A172 (cell line): ENCODE results near the gene LRRC74B. TPM values are rescaled to one million over a fixed set of nuclear protein-coding genes. Genes with fewer than 3 reads are reported as not detected.
"Not testable (repeated sequence)": the region's sequence is repeated elsewhere in the genome, so short reads cannot be mapped to it uniquely, and the experiment has no call there.

Source experiments
- DNase-seq: peaks from one replicate; pipeline ENCODE4 v3.0.0-alpha.2; 2015; ENCODE audit warnings: low spot score
- total RNA-seq: library from RNA; depleted of rRNA; stranded (reverse); fragments of >200 nt; shearing (Covaris generic); gene quantifications from 2 replicates; pipeline ENCODE4 v1.2.3, GENCODE V29; 2014

Gene LRRC74B
- total RNA-seq, 1 experiment from 2014 or later, result not detected

DNA sequence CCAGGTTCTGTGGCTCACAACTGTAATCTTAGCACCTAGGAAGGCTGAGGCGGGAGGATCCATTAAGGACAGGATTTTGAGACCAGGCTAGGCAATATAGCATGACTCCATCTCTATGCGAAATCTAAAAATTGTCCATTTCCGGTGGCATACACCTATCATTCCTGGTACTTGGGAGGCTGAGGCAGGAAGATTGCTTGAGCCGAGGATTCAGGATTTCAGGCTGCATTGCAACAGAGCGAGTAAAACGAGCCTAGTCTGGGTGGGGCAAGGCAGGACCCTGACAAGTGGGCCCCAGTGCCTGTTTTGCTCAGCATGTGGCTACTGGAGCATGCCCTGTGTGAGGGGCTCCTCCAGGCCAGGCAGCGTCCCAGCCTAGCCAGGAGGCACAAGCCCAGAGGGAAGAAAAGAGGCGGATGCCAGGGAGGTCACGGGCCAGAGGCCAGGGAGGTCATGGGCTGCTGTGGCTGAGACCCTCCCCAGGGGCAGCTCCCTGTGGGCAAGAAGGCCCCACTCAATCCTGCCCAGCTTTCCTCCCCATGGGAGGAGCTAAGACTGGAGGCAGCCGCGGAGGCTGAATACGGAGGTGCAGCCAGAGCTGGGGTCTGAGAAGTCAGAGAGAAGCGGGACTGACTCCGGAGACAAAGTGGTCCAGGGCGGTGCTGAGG, 8.4 kb downstream of the LRRC74B start:
- DNase-seq, result no peak

DNA sequence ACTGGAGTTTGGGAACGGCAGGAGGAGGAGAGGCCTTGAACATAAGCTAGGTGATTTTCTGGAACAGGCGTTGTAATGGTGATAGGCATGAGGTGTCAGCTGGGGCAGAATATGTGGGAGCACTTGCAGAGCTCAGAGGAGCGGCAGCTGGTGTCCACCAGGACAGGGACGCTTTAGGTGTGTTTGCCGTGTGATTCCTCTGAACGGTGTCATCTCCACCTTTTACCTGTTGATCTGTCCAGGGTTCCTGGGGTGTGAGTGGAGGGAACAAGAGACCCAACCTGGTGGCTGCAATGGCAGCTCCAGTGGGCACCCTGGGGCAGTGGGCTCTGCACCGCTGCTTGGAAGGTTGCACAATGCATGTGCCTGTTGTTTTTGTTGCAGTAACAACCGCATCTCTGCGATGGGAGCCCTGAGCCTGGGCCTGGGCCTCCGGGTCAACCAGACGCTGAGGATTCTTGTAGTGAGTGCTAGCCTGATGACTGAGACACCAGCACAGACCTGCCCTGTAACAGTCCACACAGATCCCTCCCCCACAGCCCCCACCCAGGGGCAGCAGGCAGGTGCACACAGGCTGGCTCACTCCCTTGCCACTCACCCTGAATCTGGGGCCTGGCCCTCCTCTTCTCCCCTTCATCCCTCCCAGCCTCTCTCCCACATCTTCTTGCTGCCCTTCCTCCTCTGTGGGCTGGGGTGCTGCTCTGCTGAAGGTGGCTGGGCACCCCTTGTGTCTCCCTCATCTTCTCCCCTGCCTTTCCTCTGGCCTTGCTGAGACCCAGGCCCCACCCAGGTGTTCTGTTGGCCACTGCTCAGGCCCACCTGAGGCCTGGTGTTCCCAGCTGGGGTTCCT, 9.2 kb downstream of the LRRC74B start:
- no peak for DNase-seq

DNA sequence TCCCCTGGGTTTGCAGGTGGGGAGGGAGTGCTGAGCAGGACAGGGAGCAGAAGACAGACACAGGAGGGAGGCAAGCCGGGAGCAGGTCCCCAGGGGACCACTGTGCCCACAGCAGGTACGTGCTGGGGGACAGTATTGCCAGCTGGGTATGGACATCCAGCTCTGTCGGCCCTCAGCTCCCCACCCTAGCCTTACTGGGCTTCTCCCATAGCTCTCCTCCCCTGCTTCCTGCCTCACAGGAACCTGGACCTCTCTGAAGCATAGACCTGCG, 9.8 kb downstream of the LRRC74B start:
- DNase-seq, result no peak

DNA sequence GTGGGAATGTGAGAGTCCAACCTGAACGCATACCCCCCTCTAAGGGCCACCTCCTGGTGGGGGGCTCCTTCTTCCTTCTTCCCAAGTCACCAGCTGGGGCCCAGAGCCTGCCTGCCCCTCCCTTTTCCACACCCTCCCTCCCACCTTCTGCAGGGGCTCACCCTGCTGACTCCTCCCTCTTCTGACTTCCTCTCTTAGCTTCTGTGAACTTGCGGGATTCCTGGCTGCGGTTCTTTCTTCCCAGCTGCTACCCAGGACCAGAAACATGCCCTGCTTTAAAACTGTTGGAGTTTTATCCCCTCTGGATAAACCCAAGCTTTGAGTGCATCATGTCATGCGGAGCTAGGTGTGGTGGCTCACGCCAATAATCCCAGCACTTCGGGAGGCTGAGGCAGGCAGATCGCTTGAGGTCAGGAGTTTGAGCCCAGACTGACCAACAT, 10.2 kb downstream of the LRRC74B start:
- DNase-seq, result no peak

DNA sequence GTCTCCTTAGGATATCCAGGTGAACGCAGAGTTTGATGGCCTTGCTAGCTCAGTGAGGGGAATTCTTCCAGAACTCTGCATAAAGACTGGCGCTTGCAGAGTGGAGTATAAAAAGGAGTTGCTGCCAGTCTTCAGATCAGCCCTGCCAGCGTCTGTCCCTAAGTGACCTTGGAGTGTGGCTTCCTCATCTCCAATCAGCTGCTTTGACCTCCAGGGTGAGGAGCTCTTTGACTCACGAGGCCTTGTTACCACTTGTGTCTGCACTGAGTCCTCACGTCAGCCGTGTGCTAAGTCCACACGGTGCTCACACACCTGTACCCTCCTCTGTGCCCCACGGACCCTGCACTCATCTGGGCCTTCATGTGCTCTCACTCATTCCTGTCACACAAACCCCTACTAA, 14.6 kb downstream of the LRRC74B start:
- DNase-seq, result not testable (repeated sequence)

DNA sequence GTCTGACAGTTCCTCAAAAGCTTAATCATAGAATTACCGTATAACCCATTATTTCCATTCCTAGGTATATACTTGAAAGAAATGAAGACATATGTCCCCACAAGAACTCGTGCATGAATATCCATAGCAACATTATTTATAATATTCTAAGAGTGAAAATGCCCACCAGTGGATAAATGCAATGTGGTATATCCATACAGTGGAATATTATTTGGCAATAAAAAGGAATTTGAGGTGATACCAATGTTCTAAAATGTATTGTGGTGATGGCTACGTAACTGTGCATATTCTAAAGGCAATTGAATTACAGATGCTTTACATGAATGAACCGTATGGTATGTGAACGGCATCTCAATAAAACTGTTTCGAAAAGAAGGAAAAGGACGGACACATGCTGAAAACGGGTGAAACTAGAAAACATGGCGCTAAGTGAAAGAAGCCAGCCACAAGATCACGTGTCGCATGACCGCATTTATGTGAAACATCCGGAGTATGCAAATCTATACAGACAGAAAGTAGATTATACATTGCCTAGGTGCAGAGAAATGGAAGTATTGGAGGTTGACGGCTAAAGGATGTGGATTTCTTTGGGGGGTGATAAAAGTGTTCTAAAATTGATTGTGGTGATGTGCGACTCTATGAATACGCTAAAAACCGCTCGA, 16.0 kb downstream of the LRRC74B start:
- not testable (repeated sequence) for DNase-seq

DNA sequence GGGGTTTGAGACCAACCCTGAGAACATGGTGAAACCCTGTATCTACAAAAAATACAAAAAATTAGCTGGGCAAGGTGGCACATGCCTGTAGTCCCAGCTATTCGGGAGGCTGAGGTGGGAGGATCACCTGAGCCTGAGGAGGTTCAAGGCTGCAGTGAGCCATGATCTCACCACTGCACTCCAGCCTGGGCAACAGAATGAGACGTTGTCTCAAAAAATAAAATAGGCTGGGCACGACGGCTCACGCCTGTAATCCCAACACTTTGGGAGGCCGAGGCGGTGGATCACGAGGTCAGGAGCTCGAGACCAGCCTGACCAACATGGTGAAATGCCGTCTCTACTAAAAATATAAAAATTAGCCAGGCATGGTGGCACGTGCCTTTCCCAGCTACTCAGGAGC, 18.7 kb downstream of the LRRC74B start:
- DNase-seq, result not testable (repeated sequence)

DNA sequence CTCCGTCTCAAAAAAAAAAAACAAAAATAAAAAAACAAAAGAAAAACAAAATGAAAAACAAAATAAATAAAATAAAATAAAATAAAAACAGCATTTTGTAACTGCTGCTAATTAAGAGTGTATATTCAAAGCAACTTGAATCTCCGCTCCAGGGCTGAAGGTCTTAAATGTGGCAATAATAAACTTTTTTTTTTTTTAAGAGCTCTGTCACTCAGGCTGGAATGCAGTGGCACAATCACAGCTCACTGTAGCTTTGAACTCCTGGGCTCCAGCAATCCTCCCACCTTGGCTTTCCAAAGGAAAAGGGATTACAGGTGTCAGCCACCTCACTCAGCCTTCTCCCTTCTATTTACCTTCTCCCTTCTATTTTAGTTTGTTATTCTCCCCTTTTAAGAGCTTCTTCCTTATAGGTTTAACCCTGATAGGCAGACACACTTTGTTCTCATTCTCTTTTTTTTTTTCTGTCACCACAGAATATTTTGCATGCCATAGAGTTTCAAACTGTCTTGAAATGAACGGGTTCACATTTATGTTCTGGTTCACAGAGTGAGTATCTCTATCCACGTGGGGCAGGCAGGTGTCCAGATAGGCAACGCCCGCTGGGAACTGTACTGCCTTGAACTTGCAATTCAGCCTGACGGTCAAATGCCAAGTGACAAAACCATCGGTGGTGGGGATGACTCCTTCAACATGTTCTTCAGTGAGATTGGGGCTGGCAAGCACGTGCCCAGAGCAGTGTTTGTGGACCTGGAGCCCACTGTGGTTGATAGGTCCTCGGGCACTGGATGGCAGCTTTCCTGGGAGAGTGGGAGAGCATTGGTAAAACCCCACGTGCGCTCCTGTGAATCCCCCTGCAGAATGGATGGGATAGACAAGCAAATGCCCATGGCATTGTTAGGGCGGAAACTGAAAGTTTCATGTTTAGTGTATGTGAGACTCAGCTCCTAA, 19.4 kb downstream of the LRRC74B start:
- DNase-seq, result no peak

DNA sequence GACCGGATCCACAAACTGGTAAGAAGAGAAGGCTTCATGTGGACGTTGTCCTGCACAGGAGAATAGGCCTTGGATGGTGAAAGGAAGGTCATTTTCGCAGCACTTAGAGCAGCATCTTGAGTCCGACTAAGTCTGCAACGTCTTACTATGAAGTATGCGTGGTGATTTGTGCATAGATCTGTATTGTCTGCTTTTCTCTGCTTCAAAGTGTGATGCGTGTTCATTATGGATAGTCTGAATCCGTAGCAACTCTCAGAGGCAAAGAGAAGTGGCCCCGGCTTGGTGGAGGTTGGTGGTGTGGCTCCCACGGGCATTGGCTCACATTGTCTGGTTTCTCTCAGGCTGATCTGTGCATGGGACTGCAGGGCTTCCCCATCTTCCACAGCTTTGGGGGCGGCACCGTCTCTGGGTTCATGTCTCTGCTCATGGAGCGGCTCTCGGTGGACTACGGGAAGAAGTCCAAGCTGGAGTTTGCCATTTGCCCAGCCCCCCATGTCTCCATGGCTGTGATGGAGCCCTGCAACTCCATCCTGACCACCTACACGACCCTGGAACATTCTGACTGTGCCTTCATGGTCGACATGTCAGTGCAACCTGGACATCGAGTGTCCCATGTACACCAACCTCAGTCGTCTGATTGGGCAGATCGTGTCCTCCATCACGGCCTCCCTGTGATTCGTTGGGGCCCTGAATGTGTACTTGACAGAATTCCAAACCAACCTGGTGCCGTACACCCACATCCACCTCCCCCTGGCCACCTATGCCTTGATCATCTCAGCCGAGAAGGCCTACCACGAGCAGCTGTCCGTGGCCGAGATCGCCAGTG, 21.5 kb downstream of the LRRC74B start:
- no peak for DNase-seq

DNA sequence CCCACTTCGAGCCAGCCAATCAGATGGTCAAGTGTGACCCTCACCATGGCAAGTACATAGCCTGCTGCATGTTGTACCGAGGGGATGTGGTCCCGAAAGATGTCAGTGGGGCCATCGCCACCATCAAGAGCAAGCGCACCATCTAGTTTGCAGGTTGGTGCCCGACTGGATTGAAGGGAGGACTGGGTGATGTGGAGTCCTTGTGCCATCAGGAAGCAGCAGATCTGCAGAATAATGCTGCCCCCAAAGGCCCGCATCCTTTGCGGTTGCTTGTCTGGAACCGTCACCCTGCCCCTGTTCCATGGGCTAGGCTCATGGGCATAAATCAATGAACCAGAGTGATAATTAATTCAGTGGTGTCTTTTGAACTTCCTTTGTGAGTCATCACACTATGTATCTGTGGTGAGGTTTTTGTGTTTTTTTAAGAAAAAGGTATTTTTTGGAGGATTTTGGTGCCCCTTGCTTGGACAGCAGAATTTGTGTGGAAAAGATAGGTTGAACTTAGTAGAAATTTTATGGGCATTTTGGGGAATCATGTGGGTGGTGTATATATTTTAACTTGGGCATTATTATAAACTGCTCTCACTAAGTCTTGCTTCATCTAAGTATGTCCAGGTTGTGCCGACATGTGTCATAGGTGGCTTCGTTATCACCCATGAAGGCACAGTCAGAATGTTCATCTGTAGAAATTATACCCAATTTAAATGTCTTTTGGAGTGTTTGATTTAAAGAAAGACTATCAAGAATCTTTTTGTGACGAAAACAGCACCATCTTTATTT, 22.3 kb downstream of the LRRC74B start:
- DNase-seq, result no peak

DNA sequence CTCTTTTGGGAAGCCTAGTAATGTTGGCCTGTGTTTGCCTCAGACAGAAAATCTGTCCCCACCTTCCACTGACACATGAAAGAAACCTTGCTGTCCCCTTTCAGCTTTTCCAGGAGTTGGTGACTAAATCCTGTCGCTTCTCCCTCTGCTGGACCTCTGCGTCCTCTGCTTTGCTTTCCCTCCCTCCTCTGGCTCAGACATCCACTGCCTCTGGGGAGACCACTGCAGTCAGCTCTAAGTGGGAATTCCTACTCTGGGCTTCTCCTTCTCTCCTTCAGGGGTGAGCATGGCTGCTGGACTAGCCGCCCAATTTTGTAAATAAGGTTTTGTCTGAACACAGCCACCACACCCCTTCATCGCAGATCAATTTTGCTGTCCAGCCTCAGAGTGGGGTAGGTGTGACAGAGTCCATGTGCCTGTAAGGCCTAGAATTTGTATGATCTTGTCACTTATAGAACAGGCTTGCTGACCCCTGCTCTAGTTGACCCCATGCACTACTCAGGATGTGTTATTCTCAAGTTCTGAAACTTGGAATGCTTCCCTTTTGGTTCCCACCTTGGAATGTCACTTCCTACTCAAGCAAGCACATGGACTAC, 23.0 kb downstream of the LRRC74B start:
- DNase-seq, result no peak

DNA sequence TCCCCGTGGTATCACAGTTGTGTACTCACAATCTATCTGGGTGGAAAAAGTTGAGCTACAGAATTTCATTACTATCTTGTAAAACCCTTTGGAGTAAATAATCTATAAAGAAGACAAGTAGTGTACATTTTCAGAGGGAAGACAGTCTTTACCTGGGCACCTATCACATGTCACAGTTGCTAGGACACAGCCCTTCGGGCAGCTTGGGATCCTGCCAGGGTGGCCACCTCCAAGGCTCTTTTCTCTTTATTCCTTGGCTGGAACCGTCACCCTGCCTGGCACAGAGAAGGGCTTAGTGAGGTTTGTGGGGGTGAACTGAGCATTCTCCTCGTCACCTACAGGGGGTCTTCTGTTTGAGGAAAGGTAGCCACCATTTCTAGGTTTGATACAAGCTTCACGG, 23.6 kb downstream of the LRRC74B start:
- no peak for DNase-seq

DNA sequence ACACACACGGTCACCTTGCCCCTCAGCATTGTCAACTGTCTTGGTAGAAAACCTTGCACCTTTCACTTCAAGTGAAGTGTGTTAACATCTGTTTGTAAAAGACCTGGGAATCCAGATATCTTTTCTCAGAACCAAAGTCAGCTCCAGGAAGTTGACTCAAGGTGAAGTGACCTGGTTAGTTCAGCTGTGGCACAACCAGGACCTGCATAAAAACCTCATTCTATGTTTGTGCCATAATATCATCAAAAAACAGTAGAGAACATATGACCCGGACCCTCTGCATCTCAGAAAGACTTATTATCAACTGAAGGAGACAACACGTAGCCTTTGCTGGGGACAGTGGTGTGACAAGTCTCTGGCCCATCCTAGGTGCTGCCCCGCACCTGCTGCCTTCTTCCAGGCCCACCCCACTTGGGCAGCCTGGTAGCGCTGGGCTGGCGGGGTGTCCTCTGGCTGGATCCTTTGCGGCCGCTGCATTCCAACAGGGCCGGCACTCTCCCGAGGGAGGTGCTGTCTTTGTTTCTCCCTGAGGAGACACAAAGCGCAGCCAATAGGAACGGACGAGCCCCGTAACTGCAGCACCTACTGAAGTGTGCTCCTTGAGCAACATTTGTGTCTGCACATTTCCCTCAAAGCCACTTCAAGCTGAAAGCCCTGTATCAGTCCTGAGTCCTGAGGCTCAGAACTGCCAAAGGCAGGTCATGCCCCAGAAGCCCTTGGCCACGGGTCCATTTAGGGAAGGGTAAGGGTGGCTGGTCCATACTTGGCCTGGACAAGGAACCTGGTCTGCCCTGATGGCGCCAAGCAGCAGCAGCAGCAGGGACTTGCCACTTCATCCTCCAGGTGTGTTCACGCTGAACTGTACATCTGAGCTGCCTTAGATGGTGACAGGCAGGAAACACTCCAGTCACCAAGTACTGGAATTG, 25.2 kb downstream of the LRRC74B start:
- no peak for DNase-seq

DNA sequence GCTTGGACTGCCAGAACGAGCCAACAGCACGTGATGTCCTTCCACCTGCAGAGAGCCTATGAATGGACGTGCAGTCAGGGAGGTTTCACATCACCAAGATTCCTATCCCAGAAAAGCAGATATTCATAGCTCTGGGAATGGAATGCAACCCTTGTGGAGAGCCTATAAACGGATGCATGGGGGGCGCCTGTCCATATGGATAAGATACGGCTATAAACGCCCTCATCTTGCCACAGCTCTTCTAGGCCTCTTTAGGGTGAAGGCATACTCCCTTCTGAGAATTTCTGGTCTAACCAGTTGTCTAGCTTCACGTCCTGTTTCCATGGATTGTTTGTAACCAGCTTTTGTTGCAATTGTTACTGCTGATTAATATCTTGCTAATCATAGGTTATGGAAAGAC, 26.1 kb downstream of the LRRC74B start:
- DNase-seq, result not testable (repeated sequence)

DNA sequence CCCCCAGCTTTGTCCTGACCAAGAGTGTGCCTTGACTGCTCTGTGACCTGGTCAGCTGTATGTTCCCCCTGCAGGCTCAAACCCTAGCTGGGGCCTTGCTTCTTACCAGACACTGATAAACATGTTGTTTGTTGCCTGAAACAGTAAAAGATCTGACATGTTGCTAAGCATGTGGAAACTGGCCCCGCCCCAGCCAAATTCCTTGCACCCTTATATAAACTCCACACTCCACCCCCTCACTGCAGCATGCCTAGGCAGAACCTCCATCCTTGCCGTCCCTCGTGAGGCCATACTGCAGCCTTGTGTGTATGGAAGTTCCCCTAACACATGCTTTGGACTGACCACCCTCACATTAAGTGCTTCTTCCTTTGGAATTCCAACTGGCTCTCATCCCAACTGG, 27.3 kb downstream of the LRRC74B start:
- DNase-seq, result no peak

DNA sequence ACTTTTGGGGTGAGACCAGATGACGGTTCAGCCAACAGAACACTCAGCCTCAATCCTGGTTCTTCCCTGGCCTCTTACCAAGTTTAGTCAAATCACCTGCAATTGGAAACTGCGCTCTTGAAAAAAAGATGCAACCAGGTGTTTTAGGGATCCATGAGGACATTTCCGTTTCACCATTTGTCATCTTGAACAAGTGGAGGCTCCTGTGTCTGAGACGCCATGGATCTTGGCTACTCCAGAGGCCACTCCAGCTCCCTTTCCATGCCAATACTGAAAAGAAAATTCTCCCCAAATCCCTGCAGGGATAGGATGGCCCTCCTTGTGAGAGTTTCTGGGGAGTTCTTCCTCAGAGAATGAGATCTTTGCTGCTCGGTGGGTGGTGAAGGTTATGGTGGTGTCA, 27.7 kb downstream of the LRRC74B start:
- DNase-seq, result no peak

DNA sequence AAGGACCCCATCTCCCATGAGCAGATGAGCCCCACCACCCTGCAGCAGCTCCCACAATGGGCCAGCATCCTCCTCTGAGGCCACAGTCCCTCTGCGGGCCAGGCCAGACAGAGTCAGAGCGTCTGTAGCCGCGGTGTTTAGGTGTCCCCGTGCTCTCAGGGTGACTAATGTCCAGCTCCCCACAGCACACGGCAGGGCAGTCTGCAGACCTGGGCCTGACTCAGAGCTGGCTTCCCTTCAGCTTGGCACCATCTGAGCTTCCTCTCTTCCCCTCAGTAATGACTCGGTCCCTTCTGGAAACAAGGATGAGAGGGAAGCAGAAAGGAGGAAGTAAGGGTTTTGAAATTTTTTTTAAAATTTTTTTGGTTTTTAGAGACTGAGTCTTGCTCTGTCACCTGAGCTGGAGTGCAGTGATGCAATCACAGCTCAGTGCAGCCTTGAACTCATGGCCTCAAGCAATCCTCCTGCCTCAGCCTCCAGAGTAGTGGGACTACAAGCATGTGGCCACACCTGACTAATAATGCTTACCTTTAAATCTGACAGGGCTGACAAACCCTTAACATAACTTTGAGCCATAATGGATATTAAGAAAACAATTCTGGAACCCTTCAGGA, 28.5 kb downstream of the LRRC74B start:
- DNase-seq, result peak; percentile 82

DNA sequence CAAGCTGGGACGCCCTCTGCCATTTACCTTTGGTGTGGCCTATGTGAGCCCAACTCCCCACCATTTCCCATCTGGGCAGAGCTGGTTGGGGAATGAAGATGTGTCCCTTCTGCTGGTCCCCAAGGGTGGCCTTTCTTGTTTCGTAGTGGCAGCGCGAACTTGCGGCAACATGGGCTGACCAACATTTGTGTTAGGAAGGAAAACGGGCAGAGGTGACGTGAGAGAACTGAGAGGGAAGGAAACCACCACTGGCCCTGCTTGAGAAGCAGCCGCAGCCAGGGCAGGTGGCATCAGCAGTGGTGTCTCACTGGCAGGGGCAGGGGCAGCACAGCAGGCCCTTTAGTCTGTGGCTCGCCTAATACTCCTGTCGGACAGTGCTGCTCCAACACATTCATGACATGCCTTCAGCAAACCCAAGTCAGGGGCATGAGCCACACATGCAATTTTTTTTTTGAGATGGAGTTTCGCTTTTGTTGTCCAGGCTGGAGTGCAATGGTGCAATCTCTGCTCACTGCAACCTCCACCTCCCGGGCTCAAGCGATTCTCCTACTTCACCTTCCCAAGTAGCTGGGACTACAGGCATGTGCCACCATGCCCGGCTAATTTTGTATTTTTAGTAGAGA, 29.9 kb downstream of the LRRC74B start:
- DNase-seq, result no peak
